HG03108 (cell line): ENCODE measurements around the gene NPIPB8.
"Not testable (repeated sequence)": the region's sequence is repeated elsewhere in the genome, so short reads cannot be mapped to it uniquely, and the experiment has no call there.

Experiments used
- ATAC-seq: cut with Tn5 transposase; IDR thresholded peaks from one replicate; pipeline ENCODE4 v1.9.1; 2021; ENCODE audit warnings: moderate library complexity; ENCODE audit not compliant: unreplicated experiment

The NPIPB8 gene

DNA sequence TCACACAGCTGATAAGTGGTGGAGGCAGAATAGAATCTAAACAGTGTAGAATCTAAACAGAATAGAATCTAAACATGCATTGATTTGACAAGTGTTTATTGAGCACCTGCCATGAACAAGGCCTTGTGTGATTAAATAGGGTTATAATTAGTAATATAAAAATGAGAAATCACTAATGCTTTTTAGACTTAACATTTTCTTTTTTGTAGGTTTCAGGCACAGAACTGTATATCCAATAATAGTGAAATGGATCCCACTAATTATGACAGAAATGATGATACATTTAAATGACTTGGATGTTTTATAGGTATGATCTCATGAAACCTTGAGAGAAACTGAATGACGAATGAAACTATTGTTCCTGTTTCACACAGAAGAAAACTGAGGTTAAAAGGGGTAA, at the start of gene NPIPB8:
TSS of gene NPIPB8 (plus strand) at position 301 of the 400 bp plus-strand sequence. CDS start 296 bp downstream, outside the sequence.
- not testable (repeated sequence) for ATAC-seq

DNA sequence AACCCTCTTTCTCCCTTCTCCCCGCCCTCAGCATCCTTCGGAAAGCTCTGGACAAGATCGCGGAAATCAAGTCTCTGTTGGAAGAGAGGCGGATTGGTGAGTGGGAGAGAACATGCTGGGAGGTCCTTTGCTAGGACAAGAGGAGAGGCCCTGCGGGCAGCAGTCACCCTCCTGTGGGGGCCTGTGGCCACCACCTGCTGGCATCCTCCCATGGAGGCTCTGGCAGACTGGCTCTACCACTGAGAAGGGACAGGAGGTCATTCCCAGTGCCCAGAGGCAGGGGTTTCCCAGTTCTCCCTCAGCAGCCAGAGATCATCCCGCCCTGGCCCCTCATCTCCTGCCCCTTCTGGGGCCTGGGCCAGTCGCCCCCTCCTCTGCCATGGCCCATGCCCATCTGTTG, 48.8 kb upstream of the NPIPB8 start:
- ATAC-seq, result no peak

DNA sequence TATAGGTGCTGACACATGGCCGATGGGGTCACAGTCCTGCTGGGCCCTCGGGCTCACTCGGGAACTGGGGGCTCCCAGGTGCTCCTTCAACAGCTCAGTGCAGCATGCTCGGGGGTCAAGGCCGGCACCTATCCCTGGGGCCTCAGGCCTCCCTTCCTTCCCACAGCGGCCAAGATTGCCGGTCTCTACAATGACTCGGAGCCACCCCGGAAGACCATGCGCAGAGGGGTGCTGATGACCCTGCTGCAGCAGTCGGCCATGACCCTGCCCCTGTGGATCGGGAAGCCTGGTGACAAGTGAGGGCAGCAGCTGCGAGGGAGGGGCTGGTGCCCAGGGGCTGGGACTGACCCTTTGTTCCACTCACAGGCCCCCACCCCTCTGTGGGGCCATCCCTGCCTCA, 47.9 kb upstream of the NPIPB8 start:
- no peak for ATAC-seq

DNA sequence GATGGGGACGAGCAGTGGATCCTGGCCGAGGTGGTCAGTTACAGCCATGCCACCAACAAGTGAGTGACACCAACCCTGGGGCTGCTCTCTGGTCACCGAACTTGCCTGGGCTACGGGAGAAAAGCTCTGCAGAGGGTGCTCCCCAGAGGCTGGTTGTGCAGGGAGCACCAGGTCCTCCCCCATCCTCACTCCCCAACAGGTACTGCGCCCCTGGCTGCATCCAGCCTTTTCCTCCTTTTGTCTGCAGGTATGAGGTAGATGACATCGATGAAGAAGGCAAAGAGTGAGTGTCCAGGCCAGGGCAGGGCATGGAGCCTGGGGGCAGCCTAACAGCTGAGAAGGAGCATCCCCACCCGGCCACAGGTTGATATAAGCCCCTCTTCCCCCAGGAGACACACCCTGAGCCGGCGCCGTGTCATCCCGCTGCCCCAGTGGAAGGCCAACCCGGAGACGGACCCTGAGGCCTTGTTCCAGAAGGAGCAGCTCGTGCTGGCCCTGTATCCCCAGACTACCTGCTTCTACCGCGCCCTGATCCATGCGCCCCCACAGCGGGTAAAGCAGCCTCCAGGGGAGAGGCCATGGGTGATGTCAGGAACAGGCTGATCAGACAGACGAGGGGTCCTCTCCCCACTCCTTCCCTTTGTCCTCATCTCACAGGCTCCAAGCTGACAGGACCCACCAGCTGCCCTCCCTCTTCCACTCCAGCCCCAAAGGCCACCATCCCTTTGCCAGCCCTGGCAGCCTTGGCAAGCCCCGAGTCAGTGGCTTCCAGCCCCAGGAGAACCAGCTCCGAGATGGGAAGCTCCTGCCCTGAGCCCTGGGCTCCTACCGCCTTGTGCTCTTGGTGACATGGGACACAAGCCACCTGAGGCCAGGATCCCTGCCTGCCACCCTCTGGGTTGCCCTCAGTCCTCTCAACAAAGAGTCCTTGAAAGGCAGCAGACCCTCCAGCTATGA, 47.2 kb upstream of the NPIPB8 start:
- no peak for ATAC-seq

GRCh38 chr16:28591355-28591754, 46.5 kb upstream of the NPIPB8 start:
- ATAC-seq, result no peak

GRCh38 chr16:28592511-28592910, 45.4 kb upstream of the NPIPB8 start:
- ATAC-seq, result no peak

DNA sequence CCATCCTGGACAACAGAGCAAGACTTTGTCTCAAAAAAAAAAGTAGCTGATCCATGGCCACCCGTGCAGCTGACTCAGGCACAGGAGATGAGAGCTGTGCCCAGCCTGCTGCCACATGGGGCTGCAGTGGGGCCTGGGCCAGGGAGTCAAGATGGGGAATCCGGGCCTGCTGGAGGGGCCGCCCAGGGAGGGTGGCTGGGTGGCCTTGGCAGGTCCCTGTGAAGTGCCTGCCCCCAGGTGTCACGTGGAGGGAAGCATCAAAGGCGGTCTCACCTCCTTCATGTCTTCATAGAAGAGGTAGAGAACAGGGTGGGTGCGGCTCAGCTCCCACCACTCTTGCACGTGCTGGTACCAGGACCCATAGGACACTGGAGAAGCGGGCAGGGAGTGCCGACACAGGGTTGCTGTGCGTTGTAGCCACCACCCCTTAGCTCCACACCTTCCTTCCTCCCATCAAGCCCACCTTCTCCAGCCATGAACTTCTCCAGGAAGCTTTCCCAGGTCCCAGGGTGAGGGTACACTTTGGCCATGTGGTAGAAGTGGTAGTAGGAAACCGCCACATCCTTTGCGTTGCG, 44.8 kb upstream of the NPIPB8 start:
- no peak for ATAC-seq

DNA sequence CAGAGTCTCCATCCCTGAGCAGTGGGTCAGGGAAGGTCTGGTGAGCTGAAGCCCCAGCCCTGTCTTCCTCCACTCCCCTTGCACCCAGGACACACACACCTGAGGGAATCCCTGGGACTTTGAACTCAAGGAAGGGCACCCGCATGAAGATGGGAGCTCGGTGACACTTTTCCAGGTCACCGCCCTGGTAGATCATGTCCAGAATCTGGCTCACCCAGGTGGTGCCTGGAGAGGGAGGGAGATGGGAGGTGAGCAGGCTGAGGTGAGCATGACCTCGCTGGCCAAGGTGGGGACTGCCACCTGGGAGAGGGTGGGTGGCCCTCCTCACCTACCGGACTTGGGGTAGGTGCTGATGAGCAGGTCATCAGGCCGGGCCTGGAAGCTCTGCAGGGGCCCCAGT, 42.4 kb upstream of the NPIPB8 start:
- ATAC-seq, result not testable (repeated sequence)

DNA sequence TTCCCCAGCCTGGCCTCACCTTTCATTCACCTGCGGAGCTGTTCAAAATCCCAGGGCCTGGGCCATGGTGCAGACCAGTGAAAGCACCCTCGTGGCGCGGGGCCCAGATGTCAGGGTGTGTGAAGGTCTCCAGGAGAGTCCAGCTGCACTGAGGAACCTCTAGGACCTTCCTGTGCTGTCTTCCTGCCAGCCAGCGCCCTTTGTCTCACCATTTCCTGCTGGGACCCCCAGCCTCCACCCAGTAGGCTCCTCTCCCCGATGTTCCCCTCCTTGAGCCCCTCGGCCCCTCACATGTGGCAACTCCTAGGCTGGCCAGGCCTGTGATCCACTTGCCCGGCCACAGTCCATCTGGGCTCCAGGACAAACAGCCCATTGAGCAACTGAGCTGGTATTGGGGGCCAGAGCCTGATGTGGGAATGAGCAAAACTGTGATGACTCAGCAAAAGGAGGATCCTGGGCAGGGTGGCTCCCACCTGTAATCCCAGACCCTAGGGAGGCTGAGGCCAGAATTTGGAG, 41.7 kb upstream of the NPIPB8 start:
- ATAC-seq, result no peak

GRCh38 chr16:28596840-28597691, 40.8 kb upstream of the NPIPB8 start, which contains the start of gene SULT1A2:
SULT1A2 (minus strand) TSS chr16:28597050; CDS start chr16:28595930, 1,120 bp downstream.
- ATAC-seq, result no peak

- ATAC-seq, result no peak
Measured at GRCh38 chr16:28597692-28598261, 40.1 kb upstream of the NPIPB8 start.

GRCh38 chr16:28599377-28600285, 38.2 kb upstream of the NPIPB8 start:
- ATAC-seq, result peak; percentile 66

DNA sequence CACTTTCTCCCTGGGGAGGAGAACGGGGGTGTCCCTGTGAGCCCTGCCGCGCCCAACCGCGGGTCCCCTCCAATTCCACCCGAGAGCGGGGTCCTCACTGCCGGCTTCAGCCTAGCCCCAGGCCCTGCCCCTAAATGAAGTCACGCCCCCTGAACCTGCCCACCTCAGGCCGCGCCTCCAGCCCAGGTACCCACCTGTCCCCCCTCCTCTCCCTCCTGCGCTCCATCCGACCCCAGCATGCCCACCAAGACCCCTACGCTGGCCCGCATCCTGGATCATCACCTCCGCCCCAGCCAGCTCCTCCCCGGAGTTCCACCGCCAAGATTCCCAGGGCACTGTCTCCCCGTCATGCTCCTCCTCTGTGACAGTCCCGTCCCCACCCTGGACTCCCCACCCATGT, 36.9 kb upstream of the NPIPB8 start:
- ATAC-seq, result not testable (repeated sequence)

DNA sequence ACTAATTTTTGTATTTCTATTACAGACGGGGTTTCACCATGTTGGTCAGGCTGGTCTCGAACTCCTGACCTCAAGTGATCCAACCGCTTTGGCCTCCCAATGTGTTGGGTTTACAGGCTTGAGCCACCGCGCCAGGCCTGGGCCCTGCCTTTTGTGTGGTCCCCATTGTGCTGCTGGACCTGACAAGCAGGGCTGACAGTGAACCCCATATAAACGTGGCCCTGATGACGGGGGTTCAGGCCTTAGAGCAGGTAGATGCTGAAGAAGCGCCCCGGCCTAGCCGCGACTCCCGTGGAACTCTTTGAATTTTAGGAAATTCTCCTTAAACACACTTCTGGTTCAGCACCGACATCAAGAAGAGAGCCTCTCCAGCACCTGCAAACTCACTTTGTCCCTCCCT, 36.3 kb upstream of the NPIPB8 start:
- not testable (repeated sequence) for ATAC-seq

GRCh38 chr16:28602062-28602461, 35.8 kb upstream of the NPIPB8 start:
- not testable (repeated sequence) for ATAC-seq

GRCh38 chr16:28602529-28602928, 35.3 kb upstream of the NPIPB8 start:
- no peak for ATAC-seq

DNA sequence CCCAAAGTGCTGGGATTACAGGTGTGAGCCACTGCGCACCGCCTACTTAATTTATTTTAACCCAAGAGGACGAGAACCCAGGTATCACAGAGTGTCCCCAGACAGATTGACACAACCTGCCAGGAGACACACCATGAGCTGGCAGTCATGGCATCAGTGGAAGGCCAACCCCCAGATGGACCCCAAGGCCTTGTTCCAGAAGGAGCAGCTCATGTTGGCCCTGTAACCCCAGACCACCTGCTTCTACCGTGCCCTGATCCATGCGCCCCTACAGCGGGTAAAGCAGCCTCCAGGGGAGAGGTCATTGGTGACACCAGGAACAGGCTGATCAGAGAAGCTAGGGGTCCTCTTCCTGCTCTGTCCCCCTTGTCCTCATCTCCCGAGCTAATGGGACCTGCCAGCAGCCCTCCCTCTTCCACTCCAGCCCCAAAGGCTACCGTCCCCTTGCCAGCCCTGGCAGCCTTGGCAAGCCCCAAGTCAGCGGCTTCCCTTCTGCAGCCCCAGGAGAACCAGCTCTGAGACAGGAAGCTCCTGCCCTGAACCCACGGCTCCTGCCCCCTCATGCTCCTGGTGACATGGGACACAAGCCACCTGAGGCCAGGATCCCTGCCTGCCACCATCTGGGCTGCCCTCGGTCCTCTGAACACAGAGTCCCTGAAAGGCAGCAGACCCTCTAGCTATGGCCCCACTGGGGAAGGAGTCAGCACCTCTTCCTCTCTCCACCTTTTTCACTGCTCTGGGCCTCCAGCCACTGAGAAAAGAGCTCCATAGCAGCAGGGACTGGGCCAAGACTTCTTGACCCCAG, 34.3 kb upstream of the NPIPB8 start:
- no peak for ATAC-seq

DNA sequence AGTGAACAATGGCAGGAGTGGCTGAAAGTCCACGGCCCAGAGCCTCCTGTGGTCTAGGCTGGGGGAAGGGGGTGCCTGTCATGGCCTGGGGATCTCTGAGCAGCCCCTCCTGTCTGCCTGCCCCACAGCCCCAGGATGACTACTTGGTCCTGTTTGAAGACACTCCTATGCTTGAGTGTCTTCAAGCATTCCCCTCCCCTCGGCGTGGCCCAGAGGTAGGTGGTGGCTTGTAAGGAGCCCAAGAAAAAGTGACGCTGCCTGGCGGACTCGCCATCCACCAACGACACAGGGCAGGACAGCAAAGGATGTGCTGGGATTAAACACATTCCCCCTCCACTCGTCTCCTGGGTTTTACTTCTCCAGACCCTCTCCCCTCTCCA, 33.7 kb upstream of the NPIPB8 start:
- no peak for ATAC-seq
